MM.1S (cell line): ENCODE results near the gene IFNG.

Experiments
- CTCF ChIP-seq: fragments of 300-600 bp; sonication (generic); IDR thresholded peaks from 2 replicates; pipeline ENCODE4 v1.5.1; 2016; ENCODE audit warnings: antibody characterized with exemption, low read length, mixed read lengths
- EZH2phosphoT487 ChIP-seq: fragments of 300-600 bp; sonication (generic); IDR thresholded peaks from 2 replicates; pipeline ENCODE4 v1.6.1; 2018; ENCODE audit warnings: antibody characterized with exemption, low read length

- TF ChIP-seq CTCF (no peak), EZH2phosphoT487 (no peak)
Measured at GRCh38 chr12:68178184-68178583, 18.6 kb upstream of the IFNG start.
